GM12875 (cell line): Measurements from ENCODE around the gene VWA1.
"Not testable (repeated sequence)": the region's sequence is repeated elsewhere in the genome, so short reads cannot be mapped to it uniquely, and the experiment has no call there.

ENCODE experiments used
- H3K4me3 ChIP-seq: one replicate; pipeline ENCODE4 v1.5.1; 2011; ENCODE audit warnings: low read depth, low read length, control low read depth
- TF ChIP-seq, protein P1 (sequence below): IDR thresholded peaks from 2 replicates; pipeline ENCODE4 v1.5.1; 2011; ENCODE audit warnings: low read depth, mild to moderate bottlenecking, control low read depth, inconsistent platforms, low read length, moderate library complexity, borderline replicate concordance; ENCODE audit not compliant: insufficient read depth

Gene VWA1

GRCh38 chr1:1440262-1441001, 4.9 kb downstream of the VWA1 start:
- no peak overlapping the region for H3K4me3 ChIP-seq
- TF ChIP-seq, protein P1, sequence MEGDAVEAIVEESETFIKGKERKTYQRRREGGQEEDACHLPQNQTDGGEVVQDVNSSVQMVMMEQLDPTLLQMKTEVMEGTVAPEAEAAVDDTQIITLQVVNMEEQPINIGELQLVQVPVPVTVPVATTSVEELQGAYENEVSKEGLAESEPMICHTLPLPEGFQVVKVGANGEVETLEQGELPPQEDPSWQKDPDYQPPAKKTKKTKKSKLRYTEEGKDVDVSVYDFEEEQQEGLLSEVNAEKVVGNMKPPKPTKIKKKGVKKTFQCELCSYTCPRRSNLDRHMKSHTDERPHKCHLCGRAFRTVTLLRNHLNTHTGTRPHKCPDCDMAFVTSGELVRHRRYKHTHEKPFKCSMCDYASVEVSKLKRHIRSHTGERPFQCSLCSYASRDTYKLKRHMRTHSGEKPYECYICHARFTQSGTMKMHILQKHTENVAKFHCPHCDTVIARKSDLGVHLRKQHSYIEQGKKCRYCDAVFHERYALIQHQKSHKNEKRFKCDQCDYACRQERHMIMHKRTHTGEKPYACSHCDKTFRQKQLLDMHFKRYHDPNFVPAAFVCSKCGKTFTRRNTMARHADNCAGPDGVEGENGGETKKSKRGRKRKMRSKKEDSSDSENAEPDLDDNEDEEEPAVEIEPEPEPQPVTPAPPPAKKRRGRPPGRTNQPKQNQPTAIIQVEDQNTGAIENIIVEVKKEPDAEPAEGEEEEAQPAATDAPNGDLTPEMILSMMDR: no peak

GRCh38 chr1:1441002-1441888, 5.8 kb downstream of the VWA1 start:
- TF ChIP-seq, protein P1: peak; percentile 98
- H3K4me3 ChIP-seq: no peak overlapping the region

DNA sequence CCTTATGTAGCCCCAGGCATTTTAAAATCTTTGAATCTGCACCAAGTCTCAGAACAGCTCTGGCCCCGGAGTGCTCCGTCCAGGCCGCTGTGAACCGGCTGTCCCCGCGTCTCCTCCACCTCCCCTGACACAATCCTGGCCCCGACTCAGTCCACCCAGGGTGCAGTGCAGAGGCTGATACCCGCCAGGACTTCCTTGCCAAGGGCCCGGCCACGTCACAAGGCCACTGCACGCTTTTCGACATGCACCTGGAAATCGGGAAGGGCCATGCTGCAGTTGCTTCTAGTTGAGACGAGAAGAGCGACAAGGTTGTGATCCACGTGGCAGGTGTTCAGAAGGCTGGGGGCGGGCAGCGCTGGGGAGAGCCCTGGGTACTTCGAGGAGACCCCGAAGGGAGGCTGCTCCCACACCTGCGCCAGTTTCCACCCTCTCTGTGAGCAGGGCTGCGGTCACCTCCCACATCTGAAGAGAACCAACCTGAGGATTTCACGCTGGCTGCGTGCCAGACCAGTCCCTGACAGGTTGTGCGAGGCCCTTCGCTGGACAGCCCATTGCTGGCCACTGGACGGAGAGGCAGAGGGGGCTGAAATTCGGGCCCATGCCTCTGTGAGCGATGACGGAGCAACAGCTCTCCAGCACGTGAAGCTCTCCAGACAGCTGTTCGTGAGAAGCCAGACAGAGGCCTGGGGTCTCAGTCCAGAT, 6.7 kb downstream of the VWA1 start:
- TF ChIP-seq, protein P1: no peak

DNA sequence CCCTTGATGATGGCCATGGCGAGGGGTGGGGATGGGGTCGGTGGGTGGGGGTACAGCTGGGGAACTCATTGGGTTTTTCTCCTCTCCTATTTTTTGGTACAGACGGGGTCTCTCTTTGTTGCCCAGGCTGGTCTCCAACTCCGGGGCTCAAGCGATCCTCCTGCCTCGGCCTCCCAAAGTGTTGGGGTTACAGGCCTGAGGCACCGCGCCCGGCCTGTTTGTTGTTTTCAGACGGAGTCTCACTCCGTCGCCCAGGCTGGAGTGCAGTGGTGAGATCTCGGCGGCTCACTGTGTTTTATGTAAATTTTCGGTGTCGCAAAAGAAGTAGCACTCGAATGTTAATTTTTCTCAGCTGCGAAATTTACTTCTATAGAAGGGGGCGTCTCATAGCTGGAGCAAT, 11.1 kb downstream of the VWA1 start:
- H3K4me3 ChIP-seq: not testable (repeated sequence)

More for the DNA sequence above, 6.7 kb downstream of the VWA1 start:
- H3K4me3 ChIP-seq: no peak overlapping the region

- TF ChIP-seq, protein P1: no peak
- H3K4me3 ChIP-seq: no peak within 1 kb of the TSS
Measured at GRCh38 chr1:1449099-1449739, 13.7 kb downstream of the VWA1 start, which contains the start of gene ATAD3C. Gene ATAD3C (plus strand): TSS chr1:1449689. CDS start chr1:1450684, 995 bp downstream.

GRCh38 chr1:1450616-1451015, 15.1 kb downstream of the VWA1 start:
- not testable (repeated sequence) for H3K4me3 ChIP-seq

DNA sequence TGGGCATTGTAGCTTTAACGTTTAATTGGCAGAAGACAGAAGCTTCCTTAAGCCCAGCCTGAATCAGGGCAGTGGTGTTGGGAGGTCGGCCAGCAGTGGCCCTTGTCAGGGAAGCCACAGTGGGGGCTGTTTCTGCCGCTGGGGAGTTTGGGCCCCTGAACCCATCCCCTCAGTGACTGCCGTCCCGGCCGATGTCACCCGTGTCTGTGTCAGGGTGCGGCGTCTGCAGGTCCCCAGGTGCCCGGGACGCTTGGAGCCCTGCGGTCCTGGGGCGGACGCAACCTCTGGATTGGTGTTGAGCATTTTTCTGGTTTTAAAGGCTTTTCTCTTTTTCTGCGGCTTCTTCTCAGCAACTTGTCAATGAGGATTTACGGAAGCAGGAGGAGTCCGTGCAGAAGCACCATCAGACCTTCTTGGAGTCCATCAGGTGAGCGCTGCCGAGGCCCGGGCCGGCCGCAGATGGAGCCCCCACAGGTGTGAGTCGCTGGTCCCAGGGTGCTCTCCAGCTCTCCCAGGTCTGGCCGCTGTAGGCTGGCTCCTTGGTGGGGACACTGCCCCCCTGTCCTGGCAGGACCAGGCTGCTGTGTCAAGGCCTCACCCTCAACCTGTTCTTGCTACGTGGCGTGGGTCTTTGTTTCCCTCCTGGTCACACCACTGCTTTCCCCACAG, 16.3 kb downstream of the VWA1 start:
- H3K4me3 ChIP-seq: no peak overlapping the region
- TF ChIP-seq, protein P1: no peak

GRCh38 chr1:1452365-1452739, 16.9 kb downstream of the VWA1 start:
- not testable (repeated sequence) for H3K4me3 ChIP-seq
